ENCODE results near the gene COBL.
"Not testable (repeated sequence)": the region's sequence is repeated elsewhere in the genome, so short reads cannot be mapped to it uniquely, and the experiment has no call there.

Gene COBL

DNA sequence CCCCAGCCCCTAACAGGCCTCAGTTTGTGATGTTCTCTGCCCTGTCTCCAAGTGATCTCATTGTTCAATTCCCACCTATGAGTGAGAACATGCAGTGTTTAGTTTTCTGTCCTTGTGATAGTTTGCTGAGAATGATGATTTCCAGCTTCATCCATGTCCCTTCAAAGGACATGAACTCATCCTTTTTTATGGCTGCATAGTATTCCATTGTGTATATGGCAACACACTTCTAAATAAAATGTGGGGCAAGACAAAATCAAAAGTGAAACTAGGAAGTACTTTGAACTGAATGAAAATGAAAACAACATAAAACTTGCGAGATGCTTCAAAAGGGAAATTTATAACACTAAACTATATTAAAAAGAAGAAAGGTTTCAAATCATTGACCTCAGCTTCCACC is 326.4 kb downstream of the COBL start:
- DNase-seq (ENCODE audit: low spot score), result not testable (repeated sequence)

DNA sequence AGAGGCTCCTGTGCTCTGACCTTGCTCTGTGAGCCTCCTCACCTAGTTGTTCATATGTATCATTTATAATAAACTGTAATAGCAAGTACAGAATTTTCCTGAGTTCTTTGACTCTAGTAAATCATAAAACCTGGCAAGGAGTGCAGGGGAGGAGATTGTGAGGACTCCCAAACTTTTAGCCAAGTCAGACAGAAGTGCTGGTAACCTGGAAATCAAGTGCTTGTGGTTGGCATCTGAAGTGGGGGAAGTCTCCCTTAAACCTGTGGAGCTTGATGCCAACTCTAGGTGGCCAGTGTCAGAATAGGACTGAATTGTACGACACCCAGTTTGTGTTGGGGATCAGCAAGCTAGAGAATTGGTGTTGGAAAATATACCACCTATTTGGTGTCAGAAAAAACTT is 327.6 kb downstream of the COBL start:
- no peak for DNase-seq (ENCODE audit: low spot score)

DNA sequence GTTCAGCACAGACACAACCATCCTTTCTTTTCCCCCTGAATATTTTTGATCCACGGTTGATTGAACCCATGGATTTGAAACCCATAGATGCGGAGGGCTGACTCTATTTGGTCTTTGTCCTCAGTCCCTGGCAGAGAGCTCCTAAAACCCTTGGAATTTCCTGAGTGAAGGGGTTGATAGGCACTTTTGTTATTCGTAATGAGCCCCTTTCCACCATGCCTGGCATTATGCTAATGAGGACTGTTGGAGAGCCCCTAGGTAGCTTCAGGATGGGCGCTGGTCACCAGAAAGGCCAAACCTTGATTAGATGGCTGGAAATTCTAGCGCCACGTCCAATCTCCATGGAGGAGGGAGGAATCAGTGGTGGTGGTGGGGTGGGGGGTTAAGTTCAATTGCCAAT is 328.1 kb downstream of the COBL start:
- DNase-seq (ENCODE audit: low spot score), result no peak

DNA sequence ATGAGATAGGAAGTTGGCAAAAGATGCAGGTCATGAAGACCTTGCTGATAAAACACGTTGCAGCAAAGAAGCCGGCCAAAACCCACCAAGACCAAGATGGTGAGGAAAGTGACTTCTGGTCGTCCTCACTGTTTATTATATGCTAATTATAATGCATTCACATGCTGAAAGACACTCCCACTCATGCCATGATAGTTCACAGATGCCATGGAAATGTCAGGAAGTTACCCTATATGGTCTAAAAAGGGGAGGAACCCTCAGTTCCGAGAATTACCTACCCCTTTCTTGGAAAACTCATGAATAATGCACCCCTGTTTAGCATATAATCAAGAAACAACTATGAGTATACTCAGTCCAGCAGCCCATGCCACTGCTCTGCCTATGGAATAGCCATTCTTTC is 331.5 kb downstream of the COBL start:
- DNase-seq (ENCODE audit: low spot score), result no peak

DNA sequence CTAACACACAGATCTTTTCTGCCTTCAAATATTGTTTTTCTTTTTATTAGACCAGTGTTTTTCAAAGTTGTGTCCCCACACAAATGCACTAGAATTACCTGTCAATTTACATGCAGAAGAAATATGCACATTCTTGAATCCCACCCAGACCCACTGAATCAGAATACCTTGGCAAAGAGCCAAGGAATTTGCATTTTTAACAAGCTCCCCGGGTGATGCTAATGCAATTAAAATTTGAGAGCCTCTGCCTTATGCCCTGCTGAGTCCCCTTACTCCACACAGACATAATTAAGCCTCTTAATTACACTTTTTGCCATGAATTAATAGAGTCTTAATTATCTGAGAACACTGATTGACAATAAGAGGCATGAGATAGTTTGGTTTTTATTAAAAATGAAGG is 332.8 kb downstream of the COBL start:
- no peak for DNase-seq (ENCODE audit: low spot score)

DNA sequence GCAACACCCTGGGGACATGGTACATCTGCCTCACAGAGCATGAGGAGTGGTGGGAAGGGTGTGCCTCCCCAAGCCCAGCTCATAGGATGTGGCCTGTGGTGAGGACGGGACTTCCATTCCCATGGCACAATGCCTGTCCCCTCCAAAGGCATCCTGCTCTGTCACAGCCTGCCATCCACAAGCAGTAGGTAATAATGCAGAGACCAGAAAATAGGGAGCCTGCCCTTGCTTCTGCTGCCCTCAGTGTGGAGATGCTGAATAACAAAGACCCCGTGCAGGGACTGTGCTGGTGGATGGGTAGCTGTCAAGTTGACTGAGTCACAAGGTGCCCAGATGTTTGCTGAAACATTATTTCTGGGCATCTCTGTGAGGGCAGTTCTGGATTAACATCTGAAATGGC is 334.0 kb downstream of the COBL start:
- DNase-seq (ENCODE audit: low spot score), result no peak

DNA sequence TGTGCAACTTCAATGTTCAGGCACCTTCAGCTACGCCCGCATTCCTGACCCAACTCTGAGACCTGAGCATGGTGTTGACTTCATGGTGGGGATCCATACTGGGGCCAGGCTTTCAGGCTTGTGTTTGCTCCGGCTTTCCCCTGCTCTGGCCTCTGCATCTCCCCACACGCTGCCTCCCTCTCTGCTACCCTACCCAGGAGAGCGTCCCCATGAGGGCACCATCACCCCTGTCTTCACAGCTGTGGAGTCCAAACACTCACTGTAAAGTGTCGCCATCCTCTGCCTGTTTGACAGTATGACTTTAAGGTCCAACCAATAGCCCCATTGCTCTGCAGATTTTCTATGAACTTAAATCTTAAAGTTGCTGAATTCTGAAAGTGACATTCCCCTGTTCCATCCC is 334.9 kb downstream of the COBL start:
- DNase-seq (ENCODE audit: low spot score), result no peak

DNA sequence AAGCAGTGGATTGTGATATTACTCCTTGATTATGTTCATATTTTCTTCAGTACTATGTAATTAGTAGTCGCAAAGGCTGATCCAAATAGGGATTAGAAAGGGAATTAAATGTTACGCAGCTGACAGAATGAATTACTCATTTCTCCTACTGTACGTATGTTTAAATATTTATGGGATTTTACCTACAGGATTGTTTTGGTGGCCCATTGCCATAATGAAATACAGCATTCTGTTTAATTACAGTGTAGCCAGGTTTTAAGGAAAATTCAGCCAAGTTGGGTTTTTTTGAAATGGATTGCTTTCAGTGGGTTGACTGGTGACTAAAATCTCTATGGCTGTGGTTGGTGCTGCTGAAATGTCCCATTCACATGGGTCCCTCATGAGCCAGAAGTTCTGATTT is 336.2 kb downstream of the COBL start:
- no peak for DNase-seq (ENCODE audit: low spot score)

DNA sequence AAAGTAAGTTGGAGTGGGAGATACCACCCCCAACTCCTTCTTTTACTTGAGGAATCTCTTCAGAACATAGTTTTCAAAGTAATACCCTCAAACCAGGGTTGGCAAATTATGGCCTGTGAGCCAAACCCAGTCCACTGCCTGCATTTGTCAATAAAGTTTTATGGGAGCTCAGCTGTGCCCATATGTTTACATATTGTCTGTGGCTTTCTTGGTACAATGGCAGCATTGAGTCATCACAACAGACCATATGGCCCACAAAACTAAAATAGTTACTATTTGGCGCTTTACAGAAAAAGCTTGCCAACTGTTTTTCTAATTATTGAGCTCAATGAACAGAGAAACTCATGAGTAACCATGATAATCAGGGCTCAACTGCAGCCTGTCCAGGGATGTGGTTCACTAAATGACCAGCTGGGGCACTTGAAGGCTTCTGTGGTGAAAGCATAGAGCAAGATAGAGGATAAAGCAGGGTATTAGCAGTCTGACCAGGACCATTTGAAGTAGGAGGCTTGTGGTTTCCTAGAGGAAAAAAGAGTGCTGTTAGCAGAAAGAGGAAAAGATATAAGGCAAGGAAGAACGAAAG is 337.9 kb downstream of the COBL start:
- no peak for DNase-seq (ENCODE audit: low spot score)

DNA sequence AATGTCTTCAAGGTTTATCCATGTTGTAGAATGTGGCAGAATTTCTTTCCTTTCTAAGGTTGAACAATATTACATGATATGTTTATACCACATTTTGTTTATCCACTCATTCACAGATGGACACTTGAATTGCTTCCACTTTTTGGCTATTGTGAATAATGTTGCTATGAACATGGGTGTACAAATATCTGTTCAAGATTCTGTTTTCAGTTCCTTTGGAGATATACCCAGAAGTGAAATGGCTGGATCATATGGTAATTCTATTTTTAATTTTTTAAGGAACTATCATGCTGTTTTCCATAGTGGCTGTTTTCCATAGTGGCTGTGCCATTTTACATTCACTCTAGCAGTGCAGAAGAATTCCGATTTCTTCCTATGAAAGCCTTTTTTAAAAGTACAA is 339.2 kb downstream of the COBL start:
- no peak for DNase-seq (ENCODE audit: low spot score)

DNA sequence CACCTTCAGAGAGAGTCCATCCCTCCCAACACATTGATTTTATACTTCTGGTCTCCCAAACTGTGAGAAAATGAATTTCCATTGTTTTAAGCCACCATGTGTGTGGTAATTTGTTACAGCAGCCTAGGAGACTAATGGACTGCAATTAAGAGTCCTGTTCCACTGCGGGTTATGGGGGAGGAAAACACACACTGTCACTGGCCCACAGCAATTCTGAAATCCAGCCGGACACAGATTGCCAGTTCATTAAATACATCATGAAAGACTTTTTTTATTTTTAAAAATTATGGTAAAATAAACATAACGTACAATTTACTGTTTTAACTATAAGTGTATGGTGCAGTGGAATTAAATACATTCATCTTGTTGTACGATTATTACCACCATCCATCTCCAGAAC is 340.5 kb downstream of the COBL start:
- DNase-seq (ENCODE audit: low spot score), result no peak

DNA sequence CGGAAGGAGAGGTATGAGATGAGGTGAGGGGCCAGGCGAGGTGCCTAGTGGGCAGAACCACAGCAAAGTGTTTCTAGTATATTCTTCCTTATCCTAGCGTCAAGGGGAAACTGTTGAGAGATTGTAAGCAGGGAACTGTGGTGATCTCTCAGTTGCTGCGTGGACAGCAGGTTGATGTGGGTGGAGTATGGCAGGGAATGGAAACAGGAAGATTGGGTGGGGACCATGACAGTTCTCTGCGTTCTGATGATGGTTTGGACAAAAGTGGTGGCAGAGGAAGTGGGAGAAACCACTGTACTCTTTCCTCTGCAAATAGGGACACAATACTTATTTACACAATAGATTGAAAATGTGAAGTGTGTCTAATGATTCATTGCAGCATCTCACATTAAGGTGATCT is 342.4 kb downstream of the COBL start:
- DNase-seq (ENCODE audit: low spot score), result no peak

DNA sequence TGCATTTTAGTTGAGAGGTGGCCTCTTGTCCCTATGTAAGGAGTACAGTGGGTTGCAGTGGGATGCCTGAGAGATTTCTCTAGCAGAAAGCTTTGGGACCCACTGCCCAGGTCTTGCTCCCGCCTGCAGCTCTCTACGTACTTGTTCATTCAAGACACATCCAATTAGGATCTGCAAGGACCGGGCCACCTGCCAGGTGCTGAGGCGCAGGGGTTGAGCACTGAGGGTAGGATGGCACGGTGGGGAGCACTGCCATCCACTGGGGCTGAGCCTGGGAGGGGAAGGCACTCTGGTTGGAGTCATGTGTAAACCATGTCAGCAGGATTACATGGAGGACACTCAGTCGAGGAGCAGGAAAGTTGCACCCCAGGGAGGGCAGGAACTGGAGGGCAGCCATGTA is 342.8 kb downstream of the COBL start:
- no peak for DNase-seq (ENCODE audit: low spot score)

DNA sequence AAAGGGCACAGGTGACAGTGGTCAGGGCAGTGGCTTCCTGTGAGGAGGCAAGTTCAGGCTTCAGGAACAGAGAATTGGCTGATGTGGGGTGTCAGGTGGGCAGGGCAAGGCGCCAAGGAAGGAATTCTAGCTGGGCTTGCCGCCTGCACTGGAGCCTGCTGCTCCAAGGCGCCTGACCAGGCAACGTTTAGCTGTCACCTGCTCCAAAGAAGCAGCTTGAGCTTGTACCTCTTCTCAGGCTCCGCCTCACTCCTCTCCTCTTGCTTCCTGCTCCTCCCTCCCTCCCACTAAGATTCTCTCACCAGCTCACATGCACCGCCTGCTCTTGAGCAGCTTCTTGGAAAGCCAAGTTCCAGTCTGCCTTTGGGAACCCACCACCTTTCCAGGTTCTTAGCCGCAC is 346.5 kb downstream of the COBL start:
- no peak for DNase-seq (ENCODE audit: low spot score)

Data from CD4-positive, alpha-beta T cell treated with Interleukin-2 at 100 ng/mL for 4 hours (primary cell).